Measurements from ENCODE around the gene BTAF1. TPM values are rescaled to one million over a fixed set of nuclear protein-coding genes. Genes with fewer than 3 reads are reported as not detected.
A peak's percentile ranks its signal among the peaks of the same experiment; 100 is the strongest.

Gene BTAF1
- total RNA-seq, 3 donors from 2014 or later (not counting 1 experiment from before 2014, with no cell fraction given) = 77.3 to 88.7 (median 80.7) TPM

DNA sequence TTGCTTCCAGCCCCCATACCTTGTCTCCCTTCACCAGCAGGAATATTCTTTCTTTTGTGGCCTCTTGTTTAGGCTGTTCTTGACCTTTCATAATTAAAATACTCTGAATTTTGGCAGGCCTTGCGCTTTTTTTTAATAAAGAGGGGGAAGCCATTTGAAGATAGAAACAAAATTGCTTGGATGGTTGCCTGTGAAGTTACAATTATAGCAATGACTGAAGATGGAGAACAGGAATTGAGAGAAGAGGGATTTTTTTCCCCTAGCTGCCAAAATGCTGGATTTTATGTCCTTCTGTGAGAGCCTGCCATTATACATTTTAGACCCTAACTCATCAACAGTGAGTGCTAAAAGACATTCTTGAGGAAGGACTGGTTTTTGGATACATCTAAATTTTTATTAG lies 39.0 kb upstream of the BTAF1 start:
- no peak for ATAC-seq
- Histone ChIP-seq H3K27ac (ENCODE audit: low read length) (no peak overlapping the region), H3K4me1 (ENCODE audit: control insufficient read depth, insufficient read depth, low read length) (peaks cover 7% of the 10 kb centered on the region), H3K9me3 (ENCODE audit: control insufficient read depth, insufficient read depth, low read length) (peaks cover 3% of the 10 kb centered on the region), H3K27me3 (ENCODE audit: control insufficient read depth, insufficient read depth, low read length) (peaks cover 6% of the 10 kb centered on the region), H3K36me3 (ENCODE audit: control insufficient read depth, insufficient read depth, low read length) (no peaks in the 10 kb centered on the region), H3K4me3 (ENCODE audit: low read length) (no peak overlapping the region)
- TF ChIP-seq, protein P1, sequence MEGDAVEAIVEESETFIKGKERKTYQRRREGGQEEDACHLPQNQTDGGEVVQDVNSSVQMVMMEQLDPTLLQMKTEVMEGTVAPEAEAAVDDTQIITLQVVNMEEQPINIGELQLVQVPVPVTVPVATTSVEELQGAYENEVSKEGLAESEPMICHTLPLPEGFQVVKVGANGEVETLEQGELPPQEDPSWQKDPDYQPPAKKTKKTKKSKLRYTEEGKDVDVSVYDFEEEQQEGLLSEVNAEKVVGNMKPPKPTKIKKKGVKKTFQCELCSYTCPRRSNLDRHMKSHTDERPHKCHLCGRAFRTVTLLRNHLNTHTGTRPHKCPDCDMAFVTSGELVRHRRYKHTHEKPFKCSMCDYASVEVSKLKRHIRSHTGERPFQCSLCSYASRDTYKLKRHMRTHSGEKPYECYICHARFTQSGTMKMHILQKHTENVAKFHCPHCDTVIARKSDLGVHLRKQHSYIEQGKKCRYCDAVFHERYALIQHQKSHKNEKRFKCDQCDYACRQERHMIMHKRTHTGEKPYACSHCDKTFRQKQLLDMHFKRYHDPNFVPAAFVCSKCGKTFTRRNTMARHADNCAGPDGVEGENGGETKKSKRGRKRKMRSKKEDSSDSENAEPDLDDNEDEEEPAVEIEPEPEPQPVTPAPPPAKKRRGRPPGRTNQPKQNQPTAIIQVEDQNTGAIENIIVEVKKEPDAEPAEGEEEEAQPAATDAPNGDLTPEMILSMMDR (IDR thresholded peaks at IDR 0.05) = no peak
- peaks cover 8 to 13% of the 10 kb centered on the region in 2 donors for H3K4me1 Mint-ChIP-seq
- peaks cover 15 to 22% of the 10 kb centered on the region in 2 donors for H3K27me3 Mint-ChIP-seq (ENCODE audit: low read depth in 2 of 2)
- H3K9me3 Mint-ChIP-seq = no peaks in the 10 kb centered on the region
- no peak for DNase-seq
- 100% methylated on average over 1 of the region's 1 CpG for WGBS (ENCODE audit: insufficient coverage)
- intact Hi-C loops (cut with micrococcal nuclease) = no loop called here
- H3K36me3 Mint-ChIP-seq = no peaks in the 10 kb centered on the region
- no peak overlapping the region for H3K4me3 Mint-ChIP-seq
- no peak overlapping the region for H3K27ac Mint-ChIP-seq

- Mint-ChIP-seq H3K27ac (no peak overlapping the region), H3K36me3 (no peaks in the 10 kb centered on the region), H3K4me1 (peaks cover 8 to 13% of the 10 kb centered on the region in 2 donors), H3K27me3 (ENCODE audit: low read depth in 2 of 2) (peaks cover 16 to 29% of the 10 kb centered on the region in 2 donors), H3K4me3 (peak overlapping the region; percentile 28), H3K9me3 (no peaks in the 10 kb centered on the region)
- H3K27me3 ChIP-seq (ENCODE audit: control insufficient read depth, insufficient read depth, low read length) = peaks cover 7% of the 10 kb centered on the region
- H3K4me3 ChIP-seq (ENCODE audit: low read length) = no peak overlapping the region
- H3K27ac ChIP-seq (ENCODE audit: low read length) = no peak overlapping the region
- no peak for DNase-seq
- H3K36me3 ChIP-seq (ENCODE audit: control insufficient read depth, insufficient read depth, low read length) = no peaks in the 10 kb centered on the region
- ATAC-seq = no peak
- intact Hi-C loops (cut with micrococcal nuclease) = no loop called here
- peaks cover 7% of the 10 kb centered on the region for H3K4me1 ChIP-seq (ENCODE audit: control insufficient read depth, insufficient read depth, low read length)
- WGBS (ENCODE audit: insufficient coverage) = over 99% methylated on average over 8 of the region's 9 CpGs
- TF ChIP-seq, protein P1 (IDR thresholded peaks at IDR 0.05) = no peak
- peaks cover 3% of the 10 kb centered on the region for H3K9me3 ChIP-seq (ENCODE audit: control insufficient read depth, insufficient read depth, low read length)
Observed at GRCh38 chr10:91885362-91886079, 38.0 kb upstream of the BTAF1 start.

DNA sequence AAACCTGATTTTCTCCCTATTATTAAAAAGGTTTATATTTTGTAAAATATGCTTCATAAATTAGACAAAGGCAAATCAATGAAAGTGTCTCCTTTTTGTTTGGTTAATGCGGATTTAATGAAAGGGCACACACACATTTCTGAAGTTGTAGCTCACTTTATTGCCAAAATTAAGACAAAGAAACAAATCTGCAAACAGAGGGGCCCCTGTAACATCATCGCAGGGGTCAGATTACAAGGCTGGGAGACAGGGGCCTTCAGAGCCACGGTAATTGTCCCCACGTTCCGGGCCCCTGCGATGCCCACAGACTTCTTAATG lies 36.7 kb upstream of the BTAF1 start:
- Mint-ChIP-seq H3K36me3 (no peaks in the 10 kb centered on the region), H3K27me3 (ENCODE audit: low read depth in 2 of 2) (peaks cover 16 to 29% of the 10 kb centered on the region in 2 donors), H3K27ac (peak overlapping the region in 1 of 2 donors; percentile 87), H3K4me1 (peaks cover 8 to 13% of the 10 kb centered on the region in 2 donors), H3K9me3 (no peaks in the 10 kb centered on the region), H3K4me3 (peak overlapping the region; percentile 97)
- H3K36me3 ChIP-seq (ENCODE audit: control insufficient read depth, insufficient read depth, low read length) = no peaks in the 10 kb centered on the region
- H3K9me3 ChIP-seq (ENCODE audit: control insufficient read depth, insufficient read depth, low read length) = no peaks in the 10 kb centered on the region
- TF ChIP-seq, protein P1 (IDR thresholded peaks at IDR 0.05) = no peak
- ATAC-seq (no peak), DNase-seq (no peak)
- H3K27me3 ChIP-seq (ENCODE audit: control insufficient read depth, insufficient read depth, low read length) = peaks cover 7% of the 10 kb centered on the region
- peak overlapping the region; percentile 55 for H3K4me3 ChIP-seq (ENCODE audit: low read length)
- peaks cover 7% of the 10 kb centered on the region for H3K4me1 ChIP-seq (ENCODE audit: control insufficient read depth, insufficient read depth, low read length)
- intact Hi-C loops (cut with micrococcal nuclease) = no loop called here
- H3K27ac ChIP-seq (ENCODE audit: low read length) = no peak overlapping the region
- 28% methylated on average over 6 of the region's 6 CpGs for WGBS (ENCODE audit: insufficient coverage)

Data from natural killer cell (primary cell).